Endothelial cell of umbilical vein (primary cell): ENCODE data around the gene PRR5L. TPM values are rescaled to one million over a fixed set of nuclear protein-coding genes. Genes with fewer than 3 reads are reported as not detected.

Experiments
- BruUV-seq: library from RNA; stranded (reverse); fragments of 400-500 nt; replicated peaks from 2 replicates; lab custom pipeline; 2021; lab: Mats Ljungman, UMichigan
- CTCF ChIA-PET: fragments of 300-600, 350-600 bp; sonication (Branson Sonifier 250); formaldehyde crosslinking; loops from one replicate; lab custom pipeline; 2021; ENCODE audit warnings: antibody characterized with exemption, inconsistent platforms; lab: Charles Lee
- POLR2A ChIA-PET: fragments of 300-600, 350-600 bp; sonication (Branson Sonifier 250); formaldehyde crosslinking; loops from one replicate; lab custom pipeline; 2021; ENCODE audit warnings: antibody characterized with exemption, inconsistent platforms; lab: Charles Lee
- DNase-seq: peaks from one replicate; pipeline ENCODE4 v3.0.0-alpha.2; 2011; ENCODE audit warnings: low read depth, low spot score
- FAIRE-seq: peaks from 2 replicates; lab custom pipeline; 2011; peaks lifted over from hg19 to GRCh38; lab: Jason Lieb, UNC
- H2AFZ ChIP-seq: 2 replicates; pipeline ENCODE4 v1.6.0; 2012; ENCODE audit warnings: low read depth, low read length, control low read depth, inconsistent platforms
- H3K27ac ChIP-seq: 2 replicates; pipeline ENCODE4 v1.5.1; 2011; ENCODE audit warnings: low read depth, mild to moderate bottlenecking, control low read depth, low read length, moderate library complexity; ENCODE audit not compliant: insufficient read depth
- H3K27me3 ChIP-seq, 2 experiments: 2 replicates each; pipeline versions ENCODE4 v1.6.0 to v1.6.1; 2011; ENCODE audit warnings: low read length in 2 of 2, mixed read lengths in 1 of 2; ENCODE audit not compliant: control insufficient read depth in 2 of 2, insufficient read depth in 2 of 2
- H3K36me3 ChIP-seq, 2 experiments: 2 replicates in 1 of 2; 3 replicates in 1 of 2; pipeline ENCODE4 v1.5.1; 2011; ENCODE audit warnings: low read length in 2 of 2, mild to moderate bottlenecking in 1 of 2, moderate library complexity in 1 of 2; ENCODE audit not compliant: control insufficient read depth in 2 of 2, insufficient read depth in 2 of 2; ENCODE audit errors: extremely low read depth in 1 of 2
- H3K4me1 ChIP-seq: 3 replicates; pipeline ENCODE4 v1.5.1; 2011; ENCODE audit warnings: mild to moderate bottlenecking, low read length; ENCODE audit not compliant: control insufficient read depth, insufficient read depth; ENCODE audit errors: extremely low read depth
- H3K4me2 ChIP-seq: 2 replicates; pipeline ENCODE4 v1.6.1; 2011; ENCODE audit warnings: low read length, control low read depth, mixed read lengths; ENCODE audit not compliant: insufficient read depth
- H3K4me3 ChIP-seq, 3 experiments: fragments of 200-600 bp in 1 of 3; sonication (generic), shearing (Covaris generic) in 1 of 3; replicated peaks in 1 of 3; 2 replicates each; pipeline ENCODE4 v1.5.1; 2011 to 2016; ENCODE audit warnings: control low read depth in 3 of 3, low read length in 3 of 3, mild to moderate bottlenecking in 2 of 3, inconsistent platforms in 1 of 3, low read depth in 1 of 3, moderate library complexity in 1 of 3; ENCODE audit not compliant: insufficient read depth in 1 of 3
- H3K79me2 ChIP-seq: 2 replicates; pipeline ENCODE4 v1.6.0; 2012; ENCODE audit warnings: low read length, inconsistent platforms; ENCODE audit not compliant: control insufficient read depth, insufficient read depth
- H3K9ac ChIP-seq: replicated peaks from 2 replicates; pipeline ENCODE3; 2011; ENCODE audit warnings: low read length, control low read depth; ENCODE audit not compliant: insufficient read depth; ENCODE audit errors: extremely low read depth
- H3K9me1 ChIP-seq: replicated peaks from 3 replicates; pipeline ENCODE4 v1.6.0; 2011; ENCODE audit warnings: mild to moderate bottlenecking, low read length; ENCODE audit not compliant: control insufficient read depth, insufficient read depth; ENCODE audit errors: extremely low read depth
- H3K9me3 ChIP-seq: replicated peaks from 2 replicates; pipeline ENCODE4 v1.5.1; 2012; ENCODE audit warnings: low read length, inconsistent platforms; ENCODE audit not compliant: control insufficient read depth, insufficient read depth
- H4K20me1 ChIP-seq: replicated peaks from 2 replicates; pipeline ENCODE3; 2011; ENCODE audit warnings: mild to moderate bottlenecking, low read length; ENCODE audit not compliant: control insufficient read depth, insufficient read depth; ENCODE audit errors: extremely low read depth
- EZH2 ChIP-seq: IDR thresholded peaks from 2 replicates; pipeline ENCODE4 v1.6.1; 2012; ENCODE audit warnings: borderline replicate concordance, low read depth, mild to moderate bottlenecking, moderate library complexity, low read length, inconsistent platforms; ENCODE audit not compliant: severe bottlenecking
- FOS ChIP-seq: IDR thresholded peaks from 2 replicates; pipeline ENCODE4 v1.6.1; 2011; ENCODE audit warnings: mild to moderate bottlenecking, low read length, moderate library complexity, borderline replicate concordance; ENCODE audit not compliant: insufficient read depth
- GATA2 ChIP-seq: IDR thresholded peaks from 2 replicates; pipeline ENCODE4 v1.7.0; 2011; ENCODE audit warnings: low read depth, mild to moderate bottlenecking, moderate library complexity, mixed read lengths, low read length; ENCODE audit not compliant: insufficient read length, insufficient read depth
- JUN ChIP-seq: IDR thresholded peaks from 2 replicates; pipeline ENCODE4 v1.6.1; 2011; ENCODE audit warnings: borderline replicate concordance, low read depth; ENCODE audit not compliant: insufficient read length, insufficient read depth
- MYC ChIP-seq: IDR thresholded peaks from one replicate; pipeline ENCODE4 v1.6.1; 2011; ENCODE audit warnings: mild to moderate bottlenecking, low read depth, low read length
- POLR2A ChIP-seq: IDR thresholded peaks from 2 replicates; pipeline ENCODE4 v1.6.1; 2012; ENCODE audit warnings: low read depth, mild to moderate bottlenecking, control low read depth, low read length
- POLR2AphosphoS5 ChIP-seq: IDR thresholded peaks from 2 replicates; pipeline ENCODE4 v1.6.1; 2012; ENCODE audit warnings: low read depth, mild to moderate bottlenecking, control low read depth, low read length, moderate library complexity; ENCODE audit not compliant: insufficient read depth
- dilution Hi-C: fragments of 300-500 bp; cut with MboI; formaldehyde crosslinking; loops from one replicate; pipeline ENCODE4 v1.15.0; 2019; ENCODE audit warnings: low sequenced_read_pairs; ENCODE audit not compliant: extremely low pct_ligation_motif_present
- intact Hi-C: fragments of 100-400 bp; cut with micrococcal nuclease; formaldehyde crosslinking; loops from one replicate; pipeline ENCODE4 v1.10.0; 2022
- polyA plus RNA-seq, 4 experiments: library from polyadenylated mRNA; depleted of rRNA in 3 of 4; stranded (reverse) in 3 of 4; unstranded in 1 of 4; fragments of >200 nt; gene quantifications; 2 replicates each; pipeline versions ENCODE4 v1.2.1 to v1.2.3, GENCODE V29; 2011 to 2012; ENCODE audit warnings: missing spikeins in 1 of 4
- total RNA-seq: library from RNA; stranded (reverse); gene quantifications from 2 replicates; pipeline ENCODE4 v1.2.3, GENCODE V29; 2021
- TF ChIP-seq, protein P1 (sequence below), 2 donors: IDR thresholded peaks; 1 replicate in 1 of 2; 2 replicates in 1 of 2; pipeline ENCODE4 v1.5.1; 2011; ENCODE audit warnings: low read length in 2 of 2, mild to moderate bottlenecking in 2 of 2, moderate library complexity in 2 of 2, control low read depth in 1 of 2, inconsistent platforms in 1 of 2, low read depth in 1 of 2; ENCODE audit not compliant: insufficient read depth in 1 of 2; ENCODE audit errors: extremely low read depth in 1 of 2
- TF ChIP-seq, protein P2 (sequence below): IDR thresholded peaks from 2 replicates; pipeline ENCODE4 v1.6.1; 2011; ENCODE audit not compliant: insufficient read depth, insufficient read length

The PRR5L gene
- total and polyA plus RNA-seq, 2 donors (not counting 3 experiments of a cell fraction or from before 2014, with no cell fraction given), result 2.5 to 6.1 TPM

DNA sequence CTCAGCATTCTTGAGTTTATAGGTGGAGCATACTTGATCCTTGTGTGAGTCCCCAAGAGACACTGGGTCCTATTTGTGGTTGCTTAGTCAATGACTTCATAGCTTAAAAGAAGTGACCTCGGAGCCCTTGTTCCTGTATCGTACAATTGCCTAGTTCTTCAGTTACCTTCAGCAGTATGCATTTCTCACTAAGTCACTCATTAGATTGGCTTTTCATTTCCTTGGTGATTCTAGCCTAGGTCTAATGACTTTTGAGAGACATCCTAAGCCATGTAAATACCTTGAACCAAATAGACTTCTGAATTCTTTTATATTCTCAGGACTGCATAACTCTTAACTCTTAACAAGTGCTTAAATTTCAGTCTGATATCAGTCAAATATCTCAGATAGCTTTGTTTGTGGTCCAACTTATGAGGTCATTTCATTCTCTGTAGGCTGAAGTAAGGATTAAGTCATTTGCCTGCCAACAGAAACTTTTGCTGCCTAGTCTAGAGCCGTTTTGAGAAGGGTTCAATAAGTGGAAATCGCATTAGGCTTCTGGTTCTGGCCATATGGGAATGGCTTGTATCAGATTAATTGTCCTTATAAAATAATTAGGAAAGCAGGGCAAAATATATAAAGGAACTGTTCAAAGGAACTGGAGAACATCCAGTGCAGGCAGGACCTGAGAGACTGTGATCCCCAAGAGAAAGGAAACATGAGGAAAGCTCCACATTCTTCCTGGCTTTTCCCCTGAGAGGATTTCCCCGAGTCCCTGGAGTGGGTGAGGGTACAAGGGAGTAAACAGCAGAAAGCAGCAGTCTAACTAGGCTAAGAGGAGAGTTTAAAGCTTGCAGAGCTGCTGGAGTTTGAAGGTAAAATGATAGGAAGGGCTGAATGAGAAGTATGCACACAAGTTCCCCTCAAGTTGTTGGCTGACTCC, 174.1 kb downstream of the PRR5L start:
- no TSS peak for BruUV-seq

More for the DNA sequence above, 174.1 kb downstream of the PRR5L start:
- H4K20me1 ChIP-seq, result no peaks in the 10 kb centered on the region
- CTCF ChIA-PET, result interaction anchor here (0.8 to 4.2 kb wide), 8 partner anchors 9 to 178 kb away, joined by 3 to 18 read pairs (median 4); no protein-coding TSS in a partner anchor
- no peaks in the 10 kb centered on the region for H3K9me1 ChIP-seq
- H3K9me3 ChIP-seq, result no peaks in the 10 kb centered on the region
- no peak overlapping the region for H3K4me3 ChIP-seq
- TF ChIP-seq POLR2AphosphoS5 (no peak), EZH2 (no peak), POLR2A (no peak), JUN (no peak), FOS (no peak), GATA2 (no peak), MYC (no peak)
- TF ChIP-seq, protein P1, sequence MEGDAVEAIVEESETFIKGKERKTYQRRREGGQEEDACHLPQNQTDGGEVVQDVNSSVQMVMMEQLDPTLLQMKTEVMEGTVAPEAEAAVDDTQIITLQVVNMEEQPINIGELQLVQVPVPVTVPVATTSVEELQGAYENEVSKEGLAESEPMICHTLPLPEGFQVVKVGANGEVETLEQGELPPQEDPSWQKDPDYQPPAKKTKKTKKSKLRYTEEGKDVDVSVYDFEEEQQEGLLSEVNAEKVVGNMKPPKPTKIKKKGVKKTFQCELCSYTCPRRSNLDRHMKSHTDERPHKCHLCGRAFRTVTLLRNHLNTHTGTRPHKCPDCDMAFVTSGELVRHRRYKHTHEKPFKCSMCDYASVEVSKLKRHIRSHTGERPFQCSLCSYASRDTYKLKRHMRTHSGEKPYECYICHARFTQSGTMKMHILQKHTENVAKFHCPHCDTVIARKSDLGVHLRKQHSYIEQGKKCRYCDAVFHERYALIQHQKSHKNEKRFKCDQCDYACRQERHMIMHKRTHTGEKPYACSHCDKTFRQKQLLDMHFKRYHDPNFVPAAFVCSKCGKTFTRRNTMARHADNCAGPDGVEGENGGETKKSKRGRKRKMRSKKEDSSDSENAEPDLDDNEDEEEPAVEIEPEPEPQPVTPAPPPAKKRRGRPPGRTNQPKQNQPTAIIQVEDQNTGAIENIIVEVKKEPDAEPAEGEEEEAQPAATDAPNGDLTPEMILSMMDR (IDR thresholded peaks at IDR 0.05; ENCODE audit: extremely low read depth in 1 of 2, insufficient read depth in 1 of 2, low read depth in 1 of 2, low read length in 2 of 2), result no peak
- TF ChIP-seq, protein P2, sequence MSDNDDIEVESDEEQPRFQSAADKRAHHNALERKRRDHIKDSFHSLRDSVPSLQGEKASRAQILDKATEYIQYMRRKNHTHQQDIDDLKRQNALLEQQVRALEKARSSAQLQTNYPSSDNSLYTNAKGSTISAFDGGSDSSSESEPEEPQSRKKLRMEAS, result no peak
- no peaks in the 10 kb centered on the region for H3K36me3 ChIP-seq
- H3K27me3 ChIP-seq, result no peaks in the 10 kb centered on the region
- no peak for DNase-seq
- H2AFZ ChIP-seq, result no peak overlapping the region
- FAIRE-seq, result no peak
- intact Hi-C loops, result loop anchor here (10.0 kb wide), 1 partner anchor 985 kb away; no protein-coding TSS in a partner anchor
- H3K27ac ChIP-seq, result no peak overlapping the region
- no peaks in the 10 kb centered on the region for H3K4me1 ChIP-seq
- dilution Hi-C loops, result no loop called here
- no peak overlapping the region for H3K9ac ChIP-seq
- H3K4me2 ChIP-seq, result no peak overlapping the region
- POLR2A ChIA-PET, result interaction anchor here (0.5 kb wide), 1 partner anchor 73 kb away, joined by 5 read pairs; no protein-coding TSS in a partner anchor
- H3K79me2 ChIP-seq, result no peaks in the 10 kb centered on the region
